H9 (cell line): ENCODE data around the gene DHRS7B. TPM values are rescaled to one million over a fixed set of nuclear protein-coding genes. Genes with fewer than 3 reads are reported as not detected.

Source experiments
- DNase-seq: peaks from one replicate; pipeline ENCODE4 v3.0.0-alpha.2; 2017
- H2AFZ ChIP-seq: one replicate; pipeline ENCODE4 v1.6.1; 2013; ENCODE audit warnings: mild to moderate bottlenecking, low read length, control low read depth, moderate library complexity
- H2AK5ac ChIP-seq: 2 replicates; pipeline ENCODE4 v1.6.1; 2013; ENCODE audit warnings: low read length, control low read depth, mixed read lengths; ENCODE audit not compliant: insufficient read length
- H2BK120ac ChIP-seq: one replicate; pipeline ENCODE4 v1.6.1; 2013; ENCODE audit warnings: low read depth, mild to moderate bottlenecking, low read length, control low read depth, inconsistent platforms; ENCODE audit not compliant: poor library complexity, severe bottlenecking
- H2BK12ac ChIP-seq: 2 replicates; pipeline ENCODE4 v1.6.1; 2013; ENCODE audit warnings: low read length, control low read depth, mixed read lengths, low read depth; ENCODE audit not compliant: insufficient read length
- H2BK15ac ChIP-seq: 2 replicates; pipeline ENCODE4 v1.6.1; 2013; ENCODE audit warnings: low read depth, low read length, control low read depth
- H2BK20ac ChIP-seq: one replicate; pipeline ENCODE4 v1.6.1; 2013; ENCODE audit warnings: low read depth, mild to moderate bottlenecking, low read length, control low read depth, inconsistent platforms; ENCODE audit not compliant: poor library complexity, severe bottlenecking
- H2BK5ac ChIP-seq: 2 replicates; pipeline ENCODE4 v1.6.1; 2013; ENCODE audit warnings: low read length, control low read depth, mixed read lengths; ENCODE audit not compliant: insufficient read length
- H3K14ac ChIP-seq: 2 replicates; pipeline ENCODE4 v1.6.1; 2013; ENCODE audit warnings: low read length, control low read depth; ENCODE audit not compliant: insufficient read depth
- H3K18ac ChIP-seq: 2 replicates; pipeline ENCODE4 v1.6.1; 2013; ENCODE audit warnings: low read depth, mild to moderate bottlenecking, mixed read lengths, low read length, control low read depth; ENCODE audit not compliant: insufficient read length
- H3K23ac ChIP-seq: 2 replicates; pipeline ENCODE4 v1.6.1; 2013; ENCODE audit warnings: low read length, control low read depth, mixed read lengths, low read depth; ENCODE audit not compliant: insufficient read length
- H3K23me2 ChIP-seq: 2 replicates; pipeline ENCODE4 v1.6.1; 2013; ENCODE audit warnings: low read depth, mild to moderate bottlenecking, mixed read lengths, low read length, control low read depth; ENCODE audit not compliant: insufficient read length, poor library complexity, severe bottlenecking
- H3K27ac ChIP-seq: 2 replicates; pipeline ENCODE4 v1.5.1; 2013; ENCODE audit warnings: low read length, control low read depth, mixed read lengths, low read depth; ENCODE audit not compliant: insufficient read length
- H3K27me3 ChIP-seq: 2 replicates; pipeline ENCODE4 v1.6.1; 2013; ENCODE audit warnings: low read length, control low read depth, inconsistent platforms; ENCODE audit not compliant: insufficient read depth
- H3K4ac ChIP-seq: 2 replicates; pipeline ENCODE4 v1.6.1; 2013; ENCODE audit warnings: low read depth, mild to moderate bottlenecking, control low read depth, inconsistent platforms, low read length, moderate library complexity
- H3K4me1 ChIP-seq: 2 replicates; pipeline ENCODE4 v1.6.1; 2013; ENCODE audit warnings: low read length, control low read depth, inconsistent platforms; ENCODE audit not compliant: insufficient read depth
- H3K4me2 ChIP-seq: 2 replicates; pipeline ENCODE4 v1.6.1; 2013; ENCODE audit warnings: low read length, control low read depth, mixed read lengths; ENCODE audit not compliant: insufficient read length, insufficient read depth
- H3K56ac ChIP-seq: 2 replicates; pipeline ENCODE4 v1.6.1; 2013; ENCODE audit warnings: low read depth, mild to moderate bottlenecking, mixed read lengths, low read length, control low read depth; ENCODE audit not compliant: insufficient read length
- H3K79me1 ChIP-seq: 2 replicates; pipeline ENCODE4 v1.6.1; 2013; ENCODE audit warnings: low read depth, mild to moderate bottlenecking, moderate library complexity, low read length, control low read depth, inconsistent platforms; ENCODE audit not compliant: insufficient read depth, poor library complexity, severe bottlenecking
- H3K79me2 ChIP-seq: 2 replicates; pipeline ENCODE4 v1.6.1; 2013; ENCODE audit warnings: low read length, control low read depth, inconsistent platforms; ENCODE audit not compliant: insufficient read depth
- H3K9ac ChIP-seq: 2 replicates; pipeline ENCODE4 v1.6.1; 2013; ENCODE audit warnings: low read length, control low read depth, mixed read lengths; ENCODE audit not compliant: insufficient read length; ENCODE audit errors: extremely low read depth
- H3K9me3 ChIP-seq: one replicate; pipeline ENCODE4 v1.6.1; 2013; ENCODE audit warnings: low read depth, low read length, inconsistent platforms; ENCODE audit not compliant: control insufficient read depth
- H3T11ph ChIP-seq: one replicate; pipeline ENCODE4 v1.6.1; 2013; ENCODE audit warnings: mild to moderate bottlenecking, low read length, control low read depth, inconsistent platforms
- H4K20me1 ChIP-seq: one replicate; pipeline ENCODE4 v1.6.1; 2013; ENCODE audit not compliant: control insufficient read depth, insufficient read length, insufficient read depth
- H4K5ac ChIP-seq: 2 replicates; pipeline ENCODE4 v1.6.1; 2013; ENCODE audit warnings: low read depth, mild to moderate bottlenecking, mixed read lengths, low read length, control low read depth; ENCODE audit not compliant: insufficient read length
- H4K8ac ChIP-seq: replicated peaks from 2 replicates; pipeline ENCODE4 v1.6.1; 2013; ENCODE audit warnings: low read length, control low read depth, mixed read lengths, low read depth; ENCODE audit not compliant: insufficient read length
- H4K91ac ChIP-seq: 2 replicates; pipeline ENCODE4 v1.6.1; 2013; ENCODE audit warnings: low read depth, mild to moderate bottlenecking, moderate library complexity, mixed read lengths, low read length, control low read depth; ENCODE audit not compliant: insufficient read length
- H3K27ac Mint-ChIP-seq, 3 experiments: 2 replicates in 2 of 3; 3 replicates in 1 of 3; pipeline ENCODE4 v1.8.0; 2020 to 2021; ENCODE audit warnings: mixed read lengths in 3 of 3, mild to moderate bottlenecking in 1 of 3, moderate library complexity in 1 of 3
- H3K27me3 Mint-ChIP-seq: 2 replicates; pipeline ENCODE4 v1.8.0; 2021; ENCODE audit warnings: low read depth, mild to moderate bottlenecking, moderate library complexity, mixed read lengths
- H3K36me3 Mint-ChIP-seq, 3 experiments: 2 replicates in 2 of 3; 3 replicates in 1 of 3; pipeline ENCODE4 v1.8.0; 2020 to 2021; ENCODE audit warnings: low read depth in 3 of 3, mixed read lengths in 3 of 3; ENCODE audit not compliant: insufficient read depth in 1 of 3
- H3K4me1 Mint-ChIP-seq, 2 experiments: 2 replicates each; pipeline ENCODE4 v1.8.0; 2020; ENCODE audit warnings: mixed read lengths in 2 of 2
- H3K4me3 Mint-ChIP-seq, 2 experiments: 2 replicates in 1 of 2; 3 replicates in 1 of 2; pipeline ENCODE4 v1.8.0; 2020 to 2021; ENCODE audit warnings: mild to moderate bottlenecking in 2 of 2, mixed read lengths in 2 of 2, moderate library complexity in 1 of 2
- H3K9me3 Mint-ChIP-seq, 2 experiments: 2 replicates in 1 of 2; 3 replicates in 1 of 2; pipeline ENCODE4 v1.8.0; 2020; ENCODE audit warnings: mild to moderate bottlenecking in 2 of 2, mixed read lengths in 2 of 2, moderate library complexity in 1 of 2
- WGBS: extraction: QIAGEN DNeasy Blood & Tissue Kit; methylation state at CpG from one replicate; pipeline ENCODE4 v1.1.7; 2013; ENCODE audit warnings: missing lambda C conversion rate, low lambda C conversion rate, mixed read lengths; ENCODE audit not compliant: insufficient read length; ENCODE audit errors: extremely low coverage; 5-methylcytosine and 5-hydroxymethylcytosine counted together
- total RNA-seq: library from RNA; stranded (reverse); gene quantifications from 2 replicates; pipeline ENCODE4 v1.2.1, GENCODE V29; 2021
- TF ChIP-seq, protein P1 (sequence below): fragments of 200-600 bp; sonication (generic); conservative IDR thresholded peaks from 3 replicates; pipeline ENCODE4 v1.8.0; 2021; ENCODE audit warnings: antibody characterized with exemption, mild to moderate bottlenecking

Gene DHRS7B
- total RNA-seq, 1 experiment from 2014 or later, result 20.3 TPM

DNA sequence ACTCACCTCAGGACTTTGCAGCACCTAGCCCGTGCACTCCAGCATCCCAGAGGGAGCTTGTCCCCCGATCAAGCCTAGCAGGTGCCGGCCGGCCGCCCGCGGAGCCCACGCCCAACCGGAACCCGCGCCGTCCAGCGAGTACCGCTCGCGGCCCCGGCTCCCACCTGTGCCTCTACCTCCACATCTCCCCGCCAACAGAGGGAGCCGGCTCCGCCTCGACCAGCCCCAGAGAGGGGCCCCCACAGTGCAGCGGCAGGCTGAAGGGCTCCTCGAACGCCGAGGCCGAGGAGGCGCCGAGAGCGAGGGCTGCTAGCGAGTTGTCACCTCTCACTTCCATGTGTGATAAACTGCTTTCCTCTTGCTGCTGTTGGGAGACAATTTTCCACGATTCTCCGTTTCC lies 41.1 kb upstream of the DHRS7B start:
- H3K9me3 ChIP-seq, result no peaks in the 10 kb centered on the region
- H3K4ac ChIP-seq, result no peak overlapping the region
- H3K14ac ChIP-seq, result no peak overlapping the region
- no peak overlapping the region for H3K27ac Mint-ChIP-seq
- no peak overlapping the region for H3T11ph ChIP-seq
- no peak overlapping the region for H3K27ac ChIP-seq
- TF ChIP-seq, protein P1, sequence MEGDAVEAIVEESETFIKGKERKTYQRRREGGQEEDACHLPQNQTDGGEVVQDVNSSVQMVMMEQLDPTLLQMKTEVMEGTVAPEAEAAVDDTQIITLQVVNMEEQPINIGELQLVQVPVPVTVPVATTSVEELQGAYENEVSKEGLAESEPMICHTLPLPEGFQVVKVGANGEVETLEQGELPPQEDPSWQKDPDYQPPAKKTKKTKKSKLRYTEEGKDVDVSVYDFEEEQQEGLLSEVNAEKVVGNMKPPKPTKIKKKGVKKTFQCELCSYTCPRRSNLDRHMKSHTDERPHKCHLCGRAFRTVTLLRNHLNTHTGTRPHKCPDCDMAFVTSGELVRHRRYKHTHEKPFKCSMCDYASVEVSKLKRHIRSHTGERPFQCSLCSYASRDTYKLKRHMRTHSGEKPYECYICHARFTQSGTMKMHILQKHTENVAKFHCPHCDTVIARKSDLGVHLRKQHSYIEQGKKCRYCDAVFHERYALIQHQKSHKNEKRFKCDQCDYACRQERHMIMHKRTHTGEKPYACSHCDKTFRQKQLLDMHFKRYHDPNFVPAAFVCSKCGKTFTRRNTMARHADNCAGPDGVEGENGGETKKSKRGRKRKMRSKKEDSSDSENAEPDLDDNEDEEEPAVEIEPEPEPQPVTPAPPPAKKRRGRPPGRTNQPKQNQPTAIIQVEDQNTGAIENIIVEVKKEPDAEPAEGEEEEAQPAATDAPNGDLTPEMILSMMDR, result 0 out of 3 replicates have a peak, but pooled peaks have one; percentile 10
- no peaks in the 10 kb centered on the region for H3K27me3 ChIP-seq
- H2BK5ac ChIP-seq, result no peak overlapping the region
- H3K4me3 Mint-ChIP-seq, result no peak overlapping the region
- peak; percentile 62 for DNase-seq
- no peak overlapping the region for H2BK15ac ChIP-seq
- no peak overlapping the region for H2AFZ ChIP-seq
- H3K4me2 ChIP-seq, result no peak overlapping the region
- no peak overlapping the region for H3K23ac ChIP-seq
- H4K91ac ChIP-seq, result no peak overlapping the region
- H3K79me2 ChIP-seq, result no peaks in the 10 kb centered on the region
- no peaks in the 10 kb centered on the region for H3K79me1 ChIP-seq
- H3K4me1 Mint-ChIP-seq, result peaks cover 8 to 10% of the 10 kb centered on the region in 2 experiments; a peak in 3 of 4 replicates
- no peak overlapping the region for H2AK5ac ChIP-seq
- H3K18ac ChIP-seq, result no peak overlapping the region
- H3K27me3 Mint-ChIP-seq, result peaks cover 2% of the 10 kb centered on the region; the same call in 1 of the 2 replicates
- no peaks in the 10 kb centered on the region for H3K23me2 ChIP-seq
- no CpG with 5 or more reads among the region's 32 CpGs for WGBS
- H4K8ac ChIP-seq, result no peak overlapping the region
- H3K56ac ChIP-seq, result no peak overlapping the region
- no peaks in the 10 kb centered on the region for H3K4me1 ChIP-seq
- no peak overlapping the region for H3K9ac ChIP-seq
- H2BK12ac ChIP-seq, result no peak overlapping the region
- H4K20me1 ChIP-seq, result no peaks in the 10 kb centered on the region
- H2BK120ac ChIP-seq, result no peak overlapping the region
- H3K9me3 Mint-ChIP-seq, result peaks cover 18 to 19% of the 10 kb centered on the region in 2 experiments; a peak in 4 of 5 replicates
- no peak overlapping the region for H2BK20ac ChIP-seq
- H3K36me3 Mint-ChIP-seq, result peaks cover 0 to 17% (median 2%) of the 10 kb centered on the region in 3 experiments; a peak in 4 of 7 replicates
- H4K5ac ChIP-seq, result no peak overlapping the region
